GM23248 (cell line): Measurements from ENCODE around the gene C4B.
"Not testable (repeated sequence)": the region's sequence is repeated elsewhere in the genome, so short reads cannot be mapped to it uniquely, and the experiment has no call there.

ENCODE experiments used
- EZH2 ChIP-seq: fragments of 200-600 bp; sonication (generic); IDR thresholded peaks from 2 replicates; pipeline ENCODE4 v1.6.1; 2018; ENCODE audit warnings: antibody characterized with exemption, mild to moderate bottlenecking; ENCODE audit not compliant: insufficient read depth, poor library complexity, severe bottlenecking
- EZH2phosphoT487 ChIP-seq: fragments of 200-600 bp; sonication (generic); IDR thresholded peaks from 2 replicates; pipeline ENCODE4 v1.6.1; 2018; ENCODE audit warnings: antibody characterized with exemption, moderate library complexity, mild to moderate bottlenecking, low read depth; ENCODE audit not compliant: insufficient read depth

GRCh38 chr6:32052626-32053025 is 38.0 kb downstream of the C4B start:
- not testable (repeated sequence) for TF ChIP-seq EZH2, EZH2phosphoT487
